Measurements from ENCODE around the gene GPR55. TPM values are rescaled to one million over a fixed set of nuclear protein-coding genes. Genes with fewer than 3 reads are reported as not detected.

GPR55 gene
- total and polyA plus RNA-seq, 2 of the 4 experiments (the other 2 are of a cell fraction), result 0.03 TPM; not detected in 1

DNA sequence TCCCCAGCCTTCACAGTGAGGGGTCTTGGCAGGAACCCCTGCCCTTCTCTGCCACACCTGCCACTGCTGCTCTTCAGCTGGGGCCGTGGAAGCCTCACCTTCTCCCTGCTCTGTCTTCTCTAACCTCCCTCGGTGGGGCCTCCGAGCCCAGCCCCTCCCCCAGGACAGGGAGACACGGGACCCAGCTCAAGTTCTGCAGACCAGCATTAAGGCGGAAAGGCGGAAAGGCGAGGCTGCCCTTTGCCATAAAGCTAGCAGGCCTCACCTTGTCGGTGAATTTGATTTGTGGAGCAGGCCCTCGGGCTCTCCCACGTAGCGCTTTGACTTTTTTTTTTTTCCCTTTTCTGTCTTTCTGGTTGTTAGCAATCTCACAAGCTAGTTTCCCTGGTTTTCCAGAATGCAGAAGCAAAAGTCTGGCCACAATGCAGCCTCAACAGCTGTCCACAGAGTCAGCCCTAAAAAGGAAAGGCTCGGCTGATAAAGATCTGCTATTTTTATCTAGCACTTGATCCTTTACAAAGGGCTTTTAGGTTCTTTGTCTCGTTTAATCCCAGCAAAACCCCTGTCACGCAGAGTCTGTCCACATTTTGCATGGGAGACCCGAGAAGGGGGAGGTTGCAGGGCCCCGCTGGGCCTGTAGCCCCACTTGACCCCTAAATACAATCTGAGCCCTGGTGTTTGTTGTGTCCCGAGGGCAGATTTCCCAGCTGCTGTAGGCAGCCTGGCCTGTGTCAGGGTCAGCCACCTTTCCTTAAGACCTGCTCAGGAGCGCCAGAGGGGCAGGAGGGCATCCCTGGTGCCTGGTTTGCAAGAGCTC lies 54.3 kb downstream of the GPR55 start:
- Histone ChIP-seq H3K56ac (ENCODE audit: extremely low read depth, insufficient read depth, low read length) (no peak overlapping the region), H3K4ac (ENCODE audit: low read depth, low read length) (no peak overlapping the region), H4K5ac (ENCODE audit: low read depth, low read length) (no peak overlapping the region), H2BK5ac (ENCODE audit: low read depth, low read length, poor library complexity, severe bottlenecking) (no peak overlapping the region), H3K4me1 (ENCODE audit: control insufficient read depth, insufficient read depth, low read length) (peaks cover 12% of the 10 kb centered on the region; the same call in 1 of the 2 replicates), H2AK9ac (replicated peaks; ENCODE audit: low read depth, low read length, poor library complexity) (no peak overlapping the region), H3K27me3 (ENCODE audit: control insufficient read depth, insufficient read depth, low read length) (no peaks in the 10 kb centered on the region), H4K20me1 (ENCODE audit: insufficient read depth, low read length) (peaks cover 33% of the 10 kb centered on the region), H3K9ac (ENCODE audit: low read depth, low read length) (no peak overlapping the region), H3K36me3 (ENCODE audit: control insufficient read depth, insufficient read depth, low read length) (peaks cover 6% of the 10 kb centered on the region; the same call in 1 of the 2 replicates), H3K9me1 (ENCODE audit: insufficient read depth, low read length) (peaks cover 2% of the 10 kb centered on the region; the same call in 1 of the 2 replicates), H2BK120ac (ENCODE audit: low read depth, low read length) (no peak overlapping the region), H3K14ac (replicated peaks; ENCODE audit: low read depth, low read length) (no peak overlapping the region), H3K4me2 (ENCODE audit: low read depth, low read length) (no peak overlapping the region), H2AK5ac (ENCODE audit: low read depth, low read length) (no peak overlapping the region), H2BK20ac (ENCODE audit: low read depth, low read length) (no peak overlapping the region), H2AFZ (replicated peaks; ENCODE audit: low read length, poor library complexity) (no peak overlapping the region), H4K91ac (ENCODE audit: insufficient read depth, low read depth, low read length) (no peak overlapping the region), H4K8ac (ENCODE audit: low read depth in 2 of 2, low read length in 2 of 2) (no peak overlapping the region), H3K79me1 (ENCODE audit: low read depth in 1 of 2, low read length in 2 of 2) (peaks cover 3 to 36% of the 10 kb centered on the region in 2 experiments; a peak in 3 of 4 replicates), H3K18ac (ENCODE audit: low read depth, low read length) (no peak overlapping the region), H3K9me3 (ENCODE audit: control insufficient read depth, insufficient read depth, low read length) (no peaks in the 10 kb centered on the region), H3K23ac (ENCODE audit: low read depth, low read length) (no peak overlapping the region), H3K4me3 (ENCODE audit: insufficient read depth, low read depth, low read length) (no peak overlapping the region), H3K27ac (ENCODE audit: insufficient read depth, low read length) (no peak overlapping the region), H2BK15ac (ENCODE audit: low read depth, low read length) (no peak overlapping the region)
- no peak for TF ChIP-seq POLR2A (IDR thresholded peaks at IDR 0.05; ENCODE audit: low read depth, low read length)
- no peak for TF ChIP-seq BHLHE40 (IDR thresholded peaks at IDR 0.05; ENCODE audit: low read depth, low read length)
- TF ChIP-seq, protein P1, sequence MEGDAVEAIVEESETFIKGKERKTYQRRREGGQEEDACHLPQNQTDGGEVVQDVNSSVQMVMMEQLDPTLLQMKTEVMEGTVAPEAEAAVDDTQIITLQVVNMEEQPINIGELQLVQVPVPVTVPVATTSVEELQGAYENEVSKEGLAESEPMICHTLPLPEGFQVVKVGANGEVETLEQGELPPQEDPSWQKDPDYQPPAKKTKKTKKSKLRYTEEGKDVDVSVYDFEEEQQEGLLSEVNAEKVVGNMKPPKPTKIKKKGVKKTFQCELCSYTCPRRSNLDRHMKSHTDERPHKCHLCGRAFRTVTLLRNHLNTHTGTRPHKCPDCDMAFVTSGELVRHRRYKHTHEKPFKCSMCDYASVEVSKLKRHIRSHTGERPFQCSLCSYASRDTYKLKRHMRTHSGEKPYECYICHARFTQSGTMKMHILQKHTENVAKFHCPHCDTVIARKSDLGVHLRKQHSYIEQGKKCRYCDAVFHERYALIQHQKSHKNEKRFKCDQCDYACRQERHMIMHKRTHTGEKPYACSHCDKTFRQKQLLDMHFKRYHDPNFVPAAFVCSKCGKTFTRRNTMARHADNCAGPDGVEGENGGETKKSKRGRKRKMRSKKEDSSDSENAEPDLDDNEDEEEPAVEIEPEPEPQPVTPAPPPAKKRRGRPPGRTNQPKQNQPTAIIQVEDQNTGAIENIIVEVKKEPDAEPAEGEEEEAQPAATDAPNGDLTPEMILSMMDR (conservative IDR thresholded peaks at IDR 0.05; ENCODE audit: low read depth, low read length), result no peak
- TF ChIP-seq ELK1 (IDR thresholded peaks at IDR 0.05; ENCODE audit: borderline replicate concordance, low read depth, low read length), result no peak
- TF ChIP-seq CHD1 (IDR thresholded peaks at IDR 0.05; ENCODE audit: low read depth, low read length), result no peak
- no peak for TF ChIP-seq MAZ (IDR thresholded peaks at IDR 0.05; ENCODE audit: borderline replicate concordance, low read depth, low read length)
- no peak for TF ChIP-seq RAD21 (IDR thresholded peaks at IDR 0.05; ENCODE audit: low read length)
- TF ChIP-seq CEBPB (IDR thresholded peaks at IDR 0.05; ENCODE audit: low read depth, low read length), result no peak
- no peak for TF ChIP-seq NFE2L2 (IDR thresholded peaks at IDR 0.05; ENCODE audit: low read depth, low read length)
- TF ChIP-seq USF2 (IDR thresholded peaks at IDR 0.05; ENCODE audit: low read depth, low read length), result no peak
- no peak for TF ChIP-seq FOS (IDR thresholded peaks at IDR 0.05; ENCODE audit: low read depth, low read length)
- TF ChIP-seq MXI1 (IDR thresholded peaks at IDR 0.05; ENCODE audit: borderline replicate concordance, low read depth, low read length), result no peak
- TF ChIP-seq RFX5 (IDR thresholded peaks at IDR 0.05; ENCODE audit: low read depth, low read length), result no peak
- ChIA-PET CTCF (no interaction called here), POLR2A (ENCODE audit: unreplicated experiment) (no interaction called here)
- 85% methylated on average over 6 of the region's 18 CpGs; no CpG with 5 or more reads in 1 of the 2 experiments for WGBS, 2 experiments (ENCODE audit: extremely low coverage in 2 of 2, insufficient read length in 1 of 2)
- BruUV-seq (replicated peaks), result no TSS peak
- dilution Hi-C loops (cut with HindIII; ENCODE audit: low sequenced_read_pairs, unreplicated experiment) (no loop called here), intact Hi-C loops (cut with micrococcal nuclease) (no loop called here), in situ Hi-C loops (cut with MboI; ENCODE audit: low sequenced_read_pairs) (no loop called here)
- ATAC-seq (ENCODE audit: low read depth), result no peak
- no peak for DNase-seq

Data from IMR-90 (cell line).